ENCODE results near the gene CCSER2.
"Not testable (repeated sequence)": the region's sequence is repeated elsewhere in the genome, so short reads cannot be mapped to it uniquely, and the experiment has no call there.

Gene CCSER2

GRCh38 chr10:84311576-84311975 lies 16.8 kb upstream of the CCSER2 start:
- H3K4me3 ChIP-seq (ENCODE audit: low read depth, low read length): no peak overlapping the region
- no peak for DNase-seq (ENCODE audit: low read depth)
- TF ChIP-seq MYC (IDR thresholded peaks at IDR 0.05; ENCODE audit: low read depth, low read length) (no peak), CTCF (IDR thresholded peaks at IDR 0.05; ENCODE audit: low read depth, low read length) (no peak), POLR2A (IDR thresholded peaks at IDR 0.05; ENCODE audit: extremely low read depth, insufficient read length) (no peak)
- TF ChIP-seq, protein P1, sequence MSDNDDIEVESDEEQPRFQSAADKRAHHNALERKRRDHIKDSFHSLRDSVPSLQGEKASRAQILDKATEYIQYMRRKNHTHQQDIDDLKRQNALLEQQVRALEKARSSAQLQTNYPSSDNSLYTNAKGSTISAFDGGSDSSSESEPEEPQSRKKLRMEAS (IDR thresholded peaks at IDR 0.05; ENCODE audit: low read depth, low read length): no peak

GRCh38 chr10:84312816-84313215 lies 15.6 kb upstream of the CCSER2 start:
- DNase-seq (ENCODE audit: low read depth): no peak
- no peak for TF ChIP-seq CTCF (IDR thresholded peaks at IDR 0.05; ENCODE audit: low read depth, low read length)
- no peak overlapping the region for H3K4me3 ChIP-seq (ENCODE audit: low read depth, low read length)

GRCh38 chr10:84314275-84314674 lies 14.1 kb upstream of the CCSER2 start:
- TF ChIP-seq CTCF (IDR thresholded peaks at IDR 0.05; ENCODE audit: low read depth, low read length) (no peak), MYC (IDR thresholded peaks at IDR 0.05; ENCODE audit: low read depth, low read length) (no peak), POLR2A (IDR thresholded peaks at IDR 0.05; ENCODE audit: extremely low read depth, insufficient read length) (no peak)
- TF ChIP-seq, protein P1 (IDR thresholded peaks at IDR 0.05; ENCODE audit: low read depth, low read length): no peak
- H3K4me3 ChIP-seq (ENCODE audit: low read depth, low read length): no peak overlapping the region
- DNase-seq (ENCODE audit: low read depth): no peak

DNA sequence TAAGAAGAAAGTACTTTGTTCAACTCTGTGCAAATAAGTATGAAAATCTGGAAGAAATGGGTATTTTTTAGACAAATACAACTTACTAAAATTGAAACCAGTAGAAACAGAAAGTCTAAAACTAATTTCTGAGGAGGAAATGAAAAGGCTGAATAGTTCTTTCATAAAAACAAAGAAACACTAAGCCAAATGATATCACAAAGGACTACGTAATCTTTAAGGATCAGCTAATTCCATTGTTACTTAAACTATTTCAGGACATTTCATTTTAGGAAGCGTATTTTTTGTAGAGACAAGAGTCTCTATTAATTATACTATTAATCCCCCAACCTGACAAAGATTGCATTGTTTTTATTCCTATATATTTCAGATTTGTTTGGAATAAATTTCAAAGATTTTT lies 11.2 kb upstream of the CCSER2 start:
- TF ChIP-seq MYC (IDR thresholded peaks at IDR 0.05; ENCODE audit: low read depth, low read length) (no peak), CTCF (IDR thresholded peaks at IDR 0.05; ENCODE audit: low read depth, low read length) (no peak), POLR2A (IDR thresholded peaks at IDR 0.05; ENCODE audit: extremely low read depth, insufficient read length) (no peak)
- TF ChIP-seq, protein P1 (IDR thresholded peaks at IDR 0.05; ENCODE audit: low read depth, low read length): no peak
- H3K4me3 ChIP-seq (ENCODE audit: low read depth, low read length): no peak overlapping the region
- DNase-seq (ENCODE audit: low read depth): no peak

DNA sequence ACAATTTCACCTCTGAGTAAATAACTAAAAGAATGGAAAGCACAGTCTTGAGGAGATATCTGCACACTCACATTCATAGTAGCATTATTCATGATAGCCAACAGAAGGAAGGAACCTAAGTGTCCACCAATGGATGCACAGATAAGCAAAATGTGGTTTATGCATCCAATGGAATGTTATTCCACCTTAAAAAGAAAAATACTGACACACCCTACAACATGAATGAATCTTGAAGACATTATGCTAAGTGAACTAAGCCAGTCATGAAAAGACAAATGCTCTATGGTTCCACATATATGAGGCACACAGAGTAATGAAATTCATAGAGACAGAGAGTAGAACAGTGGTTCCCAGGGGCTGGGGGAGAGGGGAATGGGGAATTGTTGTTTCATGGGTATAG lies 6.5 kb upstream of the CCSER2 start:
- TF ChIP-seq POLR2A (IDR thresholded peaks at IDR 0.05; ENCODE audit: extremely low read depth, insufficient read length) (no peak), MYC (IDR thresholded peaks at IDR 0.05; ENCODE audit: low read depth, low read length) (no peak), CTCF (IDR thresholded peaks at IDR 0.05; ENCODE audit: low read depth, low read length) (no peak)
- TF ChIP-seq, protein P1 (IDR thresholded peaks at IDR 0.05; ENCODE audit: low read depth, low read length): no peak
- DNase-seq (ENCODE audit: low read depth): no peak
- H3K4me3 ChIP-seq (ENCODE audit: low read depth, low read length): no peak overlapping the region

- H3K4me3 ChIP-seq (ENCODE audit: low read depth, low read length); DNase-seq (ENCODE audit: low read depth): not testable (repeated sequence)
These were observed 4.8 kb upstream of the CCSER2 start for GRCh38 chr10:84323566-84323965.

GRCh38 chr10:84326995-84327394 lies 1.4 kb upstream of the CCSER2 start:
- not testable (repeated sequence) for DNase-seq (ENCODE audit: low read depth); H3K4me3 ChIP-seq (ENCODE audit: low read depth, low read length)

Measured in NB4 (cell line).